Esophagus squamous epithelium (tissue), 5 donors: ENCODE data around the gene NAP1L4. TPM values are rescaled to one million over a fixed set of nuclear protein-coding genes. Genes with fewer than 3 reads are reported as not detected.

Experiments
- DNase-seq: peaks from one replicate; lab custom pipeline; 2025; lab: John Stamatoyannopoulos, UW
- H3K27ac ChIP-seq, 4 donors: fragments of 200-600 bp; sonication (generic); one replicate each; pipeline ENCODE4 v1.5.1; 2016 to 2019; ENCODE audit warnings: mild to moderate bottlenecking in 1 of 4
- H3K27me3 ChIP-seq, 4 donors: fragments of 200-600 bp; sonication (generic); 1 replicate in 3 of 4; 2 replicates in 1 of 4; pipeline versions ENCODE4 v1.5.1 to v1.6.0; 2017 to 2021; ENCODE audit warnings: antibody characterized with exemption in 1 of 4
- H3K36me3 ChIP-seq, 3 donors: fragments of 200-600 bp; sonication (generic); one replicate each; pipeline ENCODE4 v1.5.1; 2016 to 2019
- H3K4me1 ChIP-seq, 3 donors: fragments of 200-600 bp; sonication (generic); one replicate each; pipeline ENCODE4 v1.5.1; 2017 to 2019
- H3K4me3 ChIP-seq, 4 donors: fragments of 200-600 bp; sonication (generic); 1 replicate in 3 of 4; 2 replicates in 1 of 4; pipeline ENCODE4 v1.5.1; 2016 to 2019; ENCODE audit warnings: mild to moderate bottlenecking in 2 of 4, moderate library complexity in 1 of 4
- H3K9me3 ChIP-seq, 3 donors: fragments of 200-600 bp; sonication (generic); one replicate each; pipeline ENCODE4 v1.5.1; 2016 to 2019
- POLR2A ChIP-seq, 4 donors: fragments of 450-650 bp; IDR thresholded peaks; one replicate each; pipeline ENCODE4 v1.6.1; 2017; ENCODE audit warnings: antibody characterized with exemption in 4 of 4, mild to moderate bottlenecking in 4 of 4, moderate library complexity in 3 of 4
- WGBS, 2 donors: methylation state at CpG; one replicate each; pipeline ENCODE4 v1.1.5; 2018; 5-methylcytosine and 5-hydroxymethylcytosine counted together
- intact Hi-C: fragments of 100-400 bp; cut with DNase I; formaldehyde crosslinking; loops from one replicate; pipeline ENCODE4 v1.15.0; 2022
- total RNA-seq, 4 donors: library from RNA; depleted of rRNA; stranded (reverse); fragments of >200 nt; gene quantifications; one replicate each; pipeline ENCODE4 v1.1.0, GENCODE V29; 2016
- TF ChIP-seq, protein P1 (sequence below), 6 experiments: fragments of 450-650 bp in 4 of 6; fragments of 200-600 bp in 2 of 6; sonication (generic) in 2 of 6; IDR thresholded peaks; one replicate each; pipeline ENCODE4 v1.5.1; 2016 to 2019; ENCODE audit warnings: antibody characterized with exemption in 6 of 6, mild to moderate bottlenecking in 4 of 6, moderate library complexity in 4 of 6
- donor health status: DM: yes; HTN: yes; CAD: no.

NAP1L4 gene
- total RNA-seq, 4 donors from 2014 or later, result 108 to 140 (median 121) TPM

DNA sequence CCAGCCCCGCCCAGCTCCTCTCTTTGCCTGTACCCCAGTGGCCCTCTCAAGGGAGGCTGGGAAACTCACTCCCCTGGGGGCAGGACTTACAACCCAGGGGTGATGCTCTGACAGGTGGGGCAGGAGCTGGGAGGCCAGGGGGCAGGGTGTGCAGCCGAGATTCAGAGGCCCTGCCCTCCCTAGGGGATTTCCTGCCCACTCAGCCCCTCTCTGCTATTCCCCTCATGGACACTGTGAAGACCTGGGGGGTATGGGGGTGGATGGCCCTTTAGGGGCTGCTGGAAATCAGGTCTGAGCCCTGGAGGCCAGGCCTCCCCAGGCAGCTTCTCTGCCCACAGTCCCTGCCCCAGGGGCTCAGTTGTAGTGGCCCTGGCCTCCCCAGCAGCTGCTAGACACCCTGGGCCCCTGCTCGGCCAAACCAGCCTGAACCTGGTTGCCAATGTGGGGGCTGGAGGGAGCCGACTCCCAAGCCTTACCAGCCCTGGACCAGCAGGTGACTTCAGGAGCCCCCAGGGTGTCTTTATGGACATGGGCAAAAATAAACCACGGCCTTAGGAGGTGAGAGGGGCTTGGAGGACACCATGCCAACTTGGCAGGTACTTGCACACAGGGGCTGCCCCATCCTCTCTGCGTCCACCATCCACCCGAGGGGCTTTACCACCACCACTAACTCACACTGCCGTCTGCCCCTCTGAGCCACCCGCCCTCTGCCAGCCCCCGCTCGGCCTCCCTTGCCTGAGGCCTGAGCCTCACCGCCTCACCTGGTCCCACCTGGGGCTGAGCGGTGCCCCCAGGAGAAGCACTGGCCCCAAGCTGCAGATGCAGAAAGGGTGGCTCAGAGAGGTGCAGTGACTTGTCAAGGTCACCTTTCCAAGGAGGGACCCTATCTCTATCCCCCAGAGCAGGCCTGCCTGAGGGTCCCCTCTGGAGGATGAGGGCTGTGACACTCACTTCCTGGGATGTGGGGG lies 60.1 kb downstream of the NAP1L4 start:
- H3K4me1 ChIP-seq, result peaks cover 33 to 63% (median 35%) of the 10 kb centered on the region in 3 donors
- intact Hi-C loops, result no loop called here
- 67 to 69% methylated on average over 7 to 8 of the region's 13 CpGs for WGBS, 2 donors
- H3K36me3 ChIP-seq, result no peaks in the 10 kb centered on the region
- H3K27me3 ChIP-seq, result peaks cover 0 to 37% (median 0%) of the 10 kb centered on the region in 4 donors
- H3K27ac ChIP-seq, result peak overlapping the region; percentile 67 to 81 (median 74)
- no peaks in the 10 kb centered on the region for H3K9me3 ChIP-seq
- TF ChIP-seq, protein P1, sequence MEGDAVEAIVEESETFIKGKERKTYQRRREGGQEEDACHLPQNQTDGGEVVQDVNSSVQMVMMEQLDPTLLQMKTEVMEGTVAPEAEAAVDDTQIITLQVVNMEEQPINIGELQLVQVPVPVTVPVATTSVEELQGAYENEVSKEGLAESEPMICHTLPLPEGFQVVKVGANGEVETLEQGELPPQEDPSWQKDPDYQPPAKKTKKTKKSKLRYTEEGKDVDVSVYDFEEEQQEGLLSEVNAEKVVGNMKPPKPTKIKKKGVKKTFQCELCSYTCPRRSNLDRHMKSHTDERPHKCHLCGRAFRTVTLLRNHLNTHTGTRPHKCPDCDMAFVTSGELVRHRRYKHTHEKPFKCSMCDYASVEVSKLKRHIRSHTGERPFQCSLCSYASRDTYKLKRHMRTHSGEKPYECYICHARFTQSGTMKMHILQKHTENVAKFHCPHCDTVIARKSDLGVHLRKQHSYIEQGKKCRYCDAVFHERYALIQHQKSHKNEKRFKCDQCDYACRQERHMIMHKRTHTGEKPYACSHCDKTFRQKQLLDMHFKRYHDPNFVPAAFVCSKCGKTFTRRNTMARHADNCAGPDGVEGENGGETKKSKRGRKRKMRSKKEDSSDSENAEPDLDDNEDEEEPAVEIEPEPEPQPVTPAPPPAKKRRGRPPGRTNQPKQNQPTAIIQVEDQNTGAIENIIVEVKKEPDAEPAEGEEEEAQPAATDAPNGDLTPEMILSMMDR (IDR thresholded peaks at IDR 0.05), result no peak
- TF ChIP-seq POLR2A (IDR thresholded peaks at IDR 0.05), result no peak
- H3K4me3 ChIP-seq, result no peak overlapping the region
- no peak for DNase-seq

DNA sequence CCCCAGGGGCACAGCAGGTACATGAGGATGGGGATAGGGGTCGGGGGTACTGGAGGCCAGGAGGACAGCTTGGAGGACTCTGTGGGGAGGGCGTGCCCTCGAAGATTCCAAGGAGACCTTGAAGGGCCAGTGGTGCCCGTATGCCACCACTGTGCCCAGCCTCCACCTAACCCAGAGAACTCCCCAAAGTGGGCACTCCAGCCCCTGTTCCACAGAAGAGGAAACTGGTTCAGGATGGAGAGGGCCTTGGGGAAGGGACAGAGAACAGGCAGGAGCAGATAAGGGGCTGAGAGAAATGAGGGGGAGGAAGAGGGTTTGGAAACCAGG lies 60.7 kb downstream of the NAP1L4 start:
- Histone ChIP-seq H3K27ac (no peak overlapping the region), H3K4me3 (no peak overlapping the region), H3K4me1 (peaks cover 33 to 67% (median 35%) of the 10 kb centered on the region in 3 donors), H3K9me3 (no peaks in the 10 kb centered on the region), H3K27me3 (peaks cover 0 to 37% (median 0%) of the 10 kb centered on the region in 4 donors), H3K36me3 (no peaks in the 10 kb centered on the region)
- TF ChIP-seq, protein P1 (IDR thresholded peaks at IDR 0.05), result no peak
- no peak for TF ChIP-seq POLR2A (IDR thresholded peaks at IDR 0.05)
- no peak for DNase-seq
- WGBS, 2 donors, result 33 to 49% methylated on average over 1 to 3 of the region's 4 CpGs
- intact Hi-C loops, result no loop called here

DNA sequence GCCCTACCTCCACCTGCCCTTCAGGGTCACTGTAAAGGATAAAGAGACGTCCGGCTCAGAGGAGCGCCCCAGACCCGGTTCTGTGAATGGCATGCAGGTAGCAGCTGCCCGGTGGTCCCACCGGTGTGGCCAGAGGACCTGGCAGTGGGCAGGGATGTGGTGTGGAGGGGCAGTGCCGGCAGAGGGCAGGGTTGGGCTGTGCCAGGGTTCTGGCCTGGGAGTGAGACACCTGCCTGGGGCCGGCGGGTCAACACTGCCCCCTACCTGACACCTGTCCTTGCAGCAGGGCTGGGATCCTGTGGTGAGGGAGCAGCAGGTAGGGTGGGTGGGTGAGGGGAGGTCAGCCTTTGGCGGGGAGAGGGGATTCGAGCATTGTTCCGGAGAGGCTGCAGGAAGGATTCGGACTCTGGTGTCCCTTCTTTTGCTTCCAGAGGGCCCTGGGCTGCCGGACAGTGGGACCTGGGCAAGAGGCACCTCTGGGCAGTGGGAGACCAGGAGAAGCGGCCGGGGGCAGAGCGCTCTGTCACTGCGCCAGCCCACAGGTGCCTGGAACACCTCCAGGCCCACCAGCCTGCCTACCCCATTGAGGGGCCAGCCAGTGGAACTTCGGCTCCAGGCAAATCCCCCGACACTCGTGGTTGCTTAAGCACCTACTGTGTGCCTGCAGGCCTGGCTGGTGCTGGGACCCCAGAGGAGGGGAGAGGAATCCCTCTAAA lies 61.3 kb downstream of the NAP1L4 start:
- H3K4me3 ChIP-seq, result peak overlapping the region; percentile 50 to 79 (median 69)

DNA sequence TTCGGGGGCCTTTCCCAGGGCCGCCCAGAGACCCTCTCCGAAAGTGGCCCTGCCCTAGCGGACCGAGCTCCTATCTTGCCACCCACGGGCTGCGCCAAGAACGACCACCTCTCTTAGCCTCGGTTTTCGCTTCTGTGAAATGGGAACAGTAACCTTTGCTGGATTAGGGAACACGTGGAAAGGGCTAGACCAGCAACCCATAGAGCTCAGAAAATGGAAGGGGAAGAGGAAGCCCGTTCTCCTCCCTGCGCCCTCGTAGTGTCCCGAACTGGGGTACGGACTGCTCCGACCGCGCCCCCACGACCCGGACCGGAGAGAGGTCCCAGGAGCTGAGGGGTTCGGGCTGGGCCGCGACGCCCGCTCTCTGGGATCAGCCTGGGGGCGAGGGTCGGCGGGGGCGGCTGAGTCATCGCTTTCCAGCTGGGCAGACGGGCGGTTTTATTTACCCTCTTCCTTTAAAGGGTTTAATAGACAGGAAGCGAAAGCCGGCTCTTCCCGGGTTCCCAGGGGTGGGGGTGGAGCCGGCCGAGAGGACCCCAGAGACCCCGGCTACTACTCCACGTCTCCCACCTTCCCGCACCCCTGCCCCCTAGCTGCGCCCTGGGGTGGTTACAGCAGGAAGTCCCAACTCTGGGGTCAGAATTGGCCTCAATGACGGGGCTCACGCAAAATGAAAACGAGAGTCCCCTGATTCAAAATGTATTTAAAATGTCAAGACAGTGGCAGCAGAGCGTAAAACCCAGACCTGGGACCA lies 62.0 kb downstream of the NAP1L4 start:
- no CpG with 5 or more reads among the region's 47 CpGs for WGBS, 2 donors
- no peaks in the 10 kb centered on the region for H3K9me3 ChIP-seq
- no peak for DNase-seq

More for the DNA sequence above, 61.3 kb downstream of the NAP1L4 start:
- DNase-seq, result no peak
- TF ChIP-seq, protein P1 (IDR thresholded peaks at IDR 0.05), result peak; percentile 57 to 90 (median 72)
- no peak for TF ChIP-seq POLR2A (IDR thresholded peaks at IDR 0.05)
- intact Hi-C loops, result no loop called here
- Histone ChIP-seq H3K27ac (peak overlapping the region; percentile 81 to 93 (median 88)), H3K27me3 (peaks cover 0 to 37% (median 0%) of the 10 kb centered on the region in 4 donors), H3K4me1 (peaks cover 33 to 67% (median 35%) of the 10 kb centered on the region in 3 donors), H3K9me3 (no peaks in the 10 kb centered on the region), H3K36me3 (no peaks in the 10 kb centered on the region)
- 0% methylated on average over 1 of the region's 21 CpGs; no CpG with 5 or more reads in 1 of the 2 donors for WGBS, 2 donors

More for the DNA sequence above, 62.0 kb downstream of the NAP1L4 start:
- H3K27me3 ChIP-seq, result peaks cover 0 to 37% (median 0%) of the 10 kb centered on the region in 4 donors
- no peak for TF ChIP-seq POLR2A (IDR thresholded peaks at IDR 0.05)
- TF ChIP-seq, protein P1 (IDR thresholded peaks at IDR 0.05), result no peak
- intact Hi-C loops, result no loop called here
- H3K4me3 ChIP-seq, result peak overlapping the region; percentile 50 to 79 (median 69)
- peaks cover 33 to 67% (median 35%) of the 10 kb centered on the region in 3 donors for H3K4me1 ChIP-seq
- H3K36me3 ChIP-seq, result no peaks in the 10 kb centered on the region
- peak overlapping the region; percentile 81 to 93 (median 88) for H3K27ac ChIP-seq
